GM19023 (cell line): ENCODE data around the gene ELAVL1.
"Not testable (repeated sequence)": the region's sequence is repeated elsewhere in the genome, so short reads cannot be mapped to it uniquely, and the experiment has no call there.

Source experiments
- ATAC-seq: cut with Tn5 transposase; IDR thresholded peaks from one replicate; pipeline ENCODE4 v1.9.1; 2021; ENCODE audit warnings: mild to moderate bottlenecking, moderate library complexity; ENCODE audit not compliant: unreplicated experiment

The ELAVL1 gene

DNA sequence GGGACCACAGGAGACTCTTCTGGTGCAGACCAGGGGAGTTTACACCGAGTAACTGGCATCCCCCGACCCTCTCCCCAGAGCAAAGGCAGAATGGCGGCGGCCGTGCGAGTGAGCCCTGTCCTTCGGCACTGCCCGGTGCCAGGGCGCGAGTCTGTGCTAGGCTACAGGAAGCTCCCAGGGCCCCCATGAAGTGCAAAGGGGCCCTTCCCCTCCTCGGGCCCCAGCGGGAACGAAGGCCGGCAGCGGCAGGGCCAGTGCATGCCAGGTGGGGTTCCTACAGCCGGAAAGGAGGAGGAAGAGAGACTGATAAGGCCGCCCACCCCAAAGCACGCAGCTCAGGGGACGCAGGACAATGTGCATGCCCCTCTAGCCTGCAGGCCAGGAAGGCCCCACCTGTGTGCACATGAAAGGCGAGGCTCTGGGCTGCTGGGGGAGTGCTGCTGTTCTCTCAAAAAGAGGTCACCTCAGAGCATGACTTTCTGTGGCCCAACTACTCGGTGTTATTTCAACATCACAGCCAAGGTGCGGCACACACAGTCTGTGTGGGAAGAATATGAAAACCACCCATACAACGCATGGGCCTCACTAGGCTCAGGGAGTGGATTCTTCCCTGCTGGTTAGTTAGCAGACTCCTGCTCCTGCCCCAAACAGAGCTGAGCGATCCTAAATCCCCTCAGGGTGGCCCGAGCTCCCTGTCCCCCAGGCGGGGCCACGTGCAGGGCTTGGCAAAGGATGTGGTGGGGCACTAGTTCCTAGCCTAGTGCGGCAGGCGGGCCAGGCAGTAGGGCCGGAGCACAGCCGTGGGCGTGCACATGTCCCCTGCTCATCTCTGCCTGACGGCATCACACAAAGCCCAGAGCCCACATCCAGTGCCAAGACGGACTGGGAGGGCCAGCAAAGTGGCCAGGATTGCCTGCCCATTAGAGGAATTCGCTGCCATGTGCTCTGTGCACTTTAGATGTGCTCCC lies 33.6 kb downstream of the ELAVL1 start:
- ATAC-seq, result no peak

DNA sequence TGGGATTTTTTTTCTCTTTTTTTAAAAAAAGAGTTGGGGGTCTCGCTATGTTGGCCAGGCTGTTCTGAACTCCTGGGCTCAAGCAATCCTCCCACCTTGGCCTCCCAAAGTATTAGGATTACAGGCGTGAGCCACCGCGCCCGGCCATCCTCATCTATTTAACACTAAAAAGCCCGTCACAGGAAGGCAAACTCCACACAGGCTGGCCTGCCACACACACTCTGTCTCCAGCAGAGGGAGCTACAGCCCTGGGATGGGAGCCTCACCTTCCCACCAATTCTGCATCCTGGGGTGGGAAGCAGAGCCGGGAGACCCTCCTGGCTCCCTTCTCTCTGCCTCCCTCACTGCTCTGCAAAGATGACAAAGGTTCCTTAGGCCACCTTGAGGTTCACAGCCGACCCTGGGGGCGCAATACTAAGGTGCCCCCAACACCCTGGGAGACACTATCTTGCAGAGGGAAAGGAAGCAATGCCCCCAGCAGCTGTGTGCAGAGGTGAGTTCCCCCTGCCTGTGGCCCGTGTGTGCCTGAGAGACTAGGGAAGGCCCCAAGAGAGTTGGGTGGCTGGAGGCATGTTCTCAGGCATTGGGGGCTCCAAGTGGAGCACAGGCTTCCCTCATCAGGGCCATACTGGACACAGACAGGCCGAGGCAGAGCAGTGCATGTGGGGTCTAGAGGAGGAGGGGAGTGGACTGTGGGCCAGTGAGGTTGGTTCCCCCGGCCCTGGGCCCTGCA lies 34.6 kb downstream of the ELAVL1 start:
- no peak for ATAC-seq

DNA sequence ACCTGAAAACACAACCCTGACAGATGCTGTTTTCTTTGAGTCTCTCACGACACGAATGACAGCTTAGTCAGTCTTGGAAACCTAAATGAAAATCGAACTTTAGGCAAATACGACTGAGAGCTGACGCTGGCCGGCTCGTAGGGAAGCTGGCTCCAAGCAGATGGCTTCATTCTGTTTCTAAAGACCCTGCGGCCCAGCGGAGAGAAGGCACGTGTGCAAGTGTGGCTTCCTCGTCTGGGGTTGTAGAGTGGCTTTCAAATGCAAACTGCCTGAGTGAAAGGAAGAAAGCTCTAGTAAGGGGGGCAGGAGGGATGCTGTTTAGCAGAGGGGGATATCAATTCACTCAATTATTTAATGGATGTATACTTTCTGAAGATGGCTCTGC lies 35.9 kb downstream of the ELAVL1 start:
- no peak for ATAC-seq

DNA sequence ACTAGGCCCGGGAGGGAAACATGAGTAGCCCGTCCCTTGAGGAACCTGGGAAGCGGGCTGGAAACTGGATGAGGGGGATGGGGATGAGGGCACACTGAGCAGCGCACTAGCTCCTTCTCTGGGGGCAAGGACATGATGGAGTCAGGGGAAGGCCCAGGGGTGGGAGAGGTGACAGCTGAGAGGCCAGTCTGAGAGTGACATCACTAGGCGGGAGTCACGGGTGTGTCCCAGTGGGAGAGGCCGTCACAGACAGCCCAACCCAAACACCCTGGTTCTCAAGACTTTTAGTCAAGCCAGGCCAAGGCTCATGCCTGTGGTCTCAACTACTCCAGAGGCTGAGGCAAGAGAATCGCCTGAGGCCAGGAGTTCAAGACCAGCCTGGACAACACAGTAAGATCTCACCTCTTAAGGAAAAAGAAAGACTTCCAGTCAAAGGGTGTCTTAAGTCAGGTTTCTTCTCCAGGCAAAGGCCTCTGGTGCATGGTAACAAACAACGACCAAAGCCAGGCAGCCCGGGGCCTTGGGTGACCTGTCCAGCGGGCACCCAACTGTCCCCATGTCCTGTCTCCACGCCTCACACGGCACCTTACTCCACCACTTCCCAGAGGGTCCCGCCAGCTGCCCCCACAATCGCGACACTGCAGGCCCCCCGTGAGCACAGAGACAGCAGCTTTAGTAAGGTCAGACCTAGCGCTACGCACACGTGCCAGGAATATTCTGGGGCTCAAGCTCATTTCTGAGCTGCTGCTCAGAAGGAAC lies 36.5 kb downstream of the ELAVL1 start:
- no peak for ATAC-seq

DNA sequence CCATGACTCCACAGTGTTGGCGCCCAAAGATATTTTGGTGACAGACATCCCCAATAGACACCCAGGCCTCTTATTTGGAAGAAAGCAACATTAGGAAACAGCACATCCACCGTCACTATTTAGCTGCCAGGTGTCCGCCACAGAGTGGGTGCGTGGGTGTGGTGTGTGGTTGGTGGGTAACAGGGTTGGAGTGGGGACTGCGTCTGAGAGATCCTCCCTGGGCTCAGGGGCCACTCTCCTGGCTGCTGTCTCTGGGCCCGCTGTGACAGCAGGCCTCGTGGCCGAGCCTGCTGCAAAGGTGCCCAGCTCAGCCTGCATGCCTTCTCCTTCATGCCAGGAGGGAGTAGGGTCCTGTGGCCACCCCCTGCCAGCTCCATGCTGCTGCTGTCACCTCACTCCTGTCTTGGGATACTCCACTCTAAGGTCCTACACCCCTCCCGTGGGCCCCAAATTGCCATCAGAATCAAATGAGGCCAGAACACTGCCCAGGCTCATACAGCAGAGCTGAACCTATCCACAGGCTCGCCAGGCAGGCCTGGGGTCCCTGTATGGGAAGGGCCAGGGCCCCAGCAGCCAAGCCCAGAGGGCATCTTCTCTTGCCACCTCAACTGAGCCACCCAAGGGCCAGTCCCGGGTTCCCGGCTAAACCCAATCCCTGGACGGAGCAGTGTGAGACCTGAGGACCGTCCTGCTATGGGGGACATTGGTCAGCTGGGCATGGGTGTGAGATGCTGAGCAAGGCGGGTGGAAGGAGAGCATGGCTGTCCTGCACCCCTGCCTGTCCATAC lies 37.2 kb downstream of the ELAVL1 start:
- ATAC-seq, result no peak

DNA sequence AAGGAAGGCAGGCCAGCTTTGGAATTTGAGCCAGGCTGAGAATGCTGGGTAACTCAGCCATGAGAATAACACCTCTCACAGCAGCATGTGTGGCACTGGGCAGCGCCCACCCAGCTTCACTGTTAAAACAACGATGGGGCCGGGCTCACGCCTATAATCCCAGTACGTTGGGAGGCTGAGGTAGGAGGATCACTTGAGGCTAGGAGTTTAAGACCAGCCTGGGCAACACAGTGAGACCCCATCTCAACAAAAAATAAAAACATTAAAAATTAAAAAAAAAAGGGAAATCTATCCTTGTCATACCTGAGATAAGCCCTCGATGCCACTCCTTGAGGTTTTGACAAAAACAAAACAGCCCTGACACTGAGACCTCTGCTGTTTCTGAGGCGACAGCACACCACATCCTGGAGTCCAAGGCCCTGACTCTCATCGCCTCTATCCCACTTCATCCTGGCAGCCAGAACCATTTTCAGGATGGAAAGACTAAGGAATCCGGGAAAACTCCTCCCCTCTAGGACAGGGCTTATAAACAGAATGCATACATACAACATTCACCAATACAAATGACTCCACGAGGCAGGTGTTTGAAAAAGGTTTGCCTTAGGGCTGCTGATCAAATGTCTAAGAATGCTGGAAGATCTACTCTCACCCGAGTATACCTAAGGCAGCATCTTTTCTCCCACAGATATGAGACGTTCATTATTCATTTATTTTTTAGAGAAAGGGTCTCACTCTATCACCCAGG lies 39.3 kb downstream of the ELAVL1 start:
- no peak for ATAC-seq

DNA sequence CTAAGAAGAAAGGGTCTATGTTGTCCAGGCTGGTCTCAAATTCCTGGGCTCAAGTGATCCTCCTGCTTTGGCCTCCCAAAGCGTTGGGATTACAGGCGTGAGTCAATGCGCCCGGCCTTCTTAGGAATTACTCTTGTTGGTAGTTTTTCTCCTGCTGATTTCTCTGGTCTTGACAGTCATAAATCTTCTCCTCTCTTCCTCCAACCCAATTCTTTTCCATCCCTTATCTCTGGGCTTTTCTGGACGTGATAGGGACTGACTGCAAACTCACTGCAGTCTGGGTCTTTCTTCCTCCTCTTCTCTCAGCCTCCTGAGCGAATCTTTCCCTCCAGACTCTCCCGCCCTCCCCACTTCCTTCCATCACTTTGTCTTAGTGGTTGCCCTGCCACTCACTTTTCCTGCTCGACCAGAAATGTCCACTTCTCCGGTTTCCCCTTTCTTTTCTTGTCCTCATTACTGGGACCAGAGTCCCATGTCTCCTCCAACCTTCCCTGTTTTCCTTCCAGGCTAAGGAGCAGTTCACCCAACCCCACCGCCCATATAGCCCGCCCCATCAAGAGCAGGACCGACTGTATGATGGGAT lies 40.1 kb downstream of the ELAVL1 start:
- ATAC-seq, result no peak

DNA sequence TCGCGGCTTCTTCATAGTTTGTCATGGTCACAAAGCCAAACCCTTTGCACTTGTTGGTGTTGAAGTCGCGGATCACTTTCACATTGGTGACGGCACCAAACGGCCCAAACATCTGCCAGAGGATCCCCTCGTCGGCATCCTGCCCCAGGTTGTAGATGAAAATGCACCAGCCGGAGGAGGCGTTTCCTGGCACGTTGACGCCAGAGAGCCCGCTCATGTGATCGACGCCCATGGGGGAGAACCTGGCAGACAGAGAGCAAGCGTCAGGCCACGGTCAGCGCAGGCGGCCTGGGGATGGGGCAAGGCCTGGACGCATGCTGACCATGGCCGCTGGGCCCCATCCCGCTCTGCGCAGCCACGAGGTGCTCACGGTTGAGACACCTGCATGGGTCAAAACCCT lies 41.9 kb downstream of the ELAVL1 start:
- ATAC-seq, result no peak

DNA sequence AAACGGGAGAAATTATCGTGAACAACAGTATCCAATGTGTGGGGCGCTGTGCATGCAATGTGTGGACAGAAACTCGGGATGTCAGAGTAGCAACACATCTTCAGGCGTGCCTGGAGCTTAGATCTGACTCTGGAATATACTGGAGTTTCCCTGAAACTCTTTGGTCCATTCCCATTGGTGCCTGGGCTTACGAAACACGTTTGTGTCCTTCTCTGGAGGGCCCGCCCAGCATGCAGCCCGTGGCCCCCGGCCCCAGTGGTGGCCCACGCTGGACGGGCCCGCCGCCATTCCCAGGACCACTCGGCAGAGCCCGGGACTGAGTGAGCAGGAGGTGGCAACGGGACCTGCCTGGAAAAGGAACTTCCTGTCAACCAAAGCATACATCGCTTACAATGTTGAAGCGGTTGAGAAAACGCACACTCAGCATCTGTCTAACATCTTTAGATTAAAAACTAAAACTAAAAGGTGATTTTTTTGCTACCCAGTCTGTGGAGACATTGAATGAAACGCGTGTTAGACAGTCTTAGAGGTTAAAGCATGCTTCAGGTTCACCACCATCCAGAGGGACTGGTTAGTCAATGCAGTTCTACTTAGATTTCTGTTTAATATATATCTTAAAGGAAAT lies 42.7 kb downstream of the ELAVL1 start:
- ATAC-seq, result no peak

DNA sequence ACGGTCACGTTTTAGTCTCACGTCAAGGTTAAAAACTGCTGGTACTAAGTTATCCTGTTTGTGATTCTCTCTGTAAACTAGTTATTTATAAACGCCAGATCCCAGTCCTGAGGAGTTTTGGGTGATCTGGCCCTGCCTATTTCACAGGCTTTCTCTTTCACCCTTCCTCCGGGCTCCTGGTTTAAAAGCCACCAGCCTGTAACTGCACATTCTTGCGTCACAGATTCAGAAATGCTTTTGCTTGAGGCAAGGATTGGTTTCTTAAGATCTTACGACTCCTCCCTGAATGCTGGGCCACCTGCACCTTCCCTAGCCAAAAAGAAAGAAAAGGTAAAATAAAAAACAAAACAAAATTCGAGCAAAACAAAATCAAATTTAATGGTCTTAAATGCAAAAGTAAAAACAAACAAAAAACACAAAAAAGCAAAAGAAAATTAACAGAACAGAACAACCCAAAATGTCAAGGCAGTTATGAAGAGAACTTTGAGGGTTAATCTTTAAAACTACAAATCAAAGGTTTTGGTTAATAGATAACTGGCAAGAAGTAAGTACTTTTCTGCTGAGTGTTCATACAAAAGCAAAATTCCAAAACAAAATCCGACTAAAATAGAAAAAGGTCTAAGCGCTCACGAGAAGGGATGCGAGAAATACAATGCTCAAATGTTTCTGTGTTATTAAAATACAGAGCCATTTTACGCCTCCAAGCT lies 43.4 kb downstream of the ELAVL1 start:
- no peak for ATAC-seq

DNA sequence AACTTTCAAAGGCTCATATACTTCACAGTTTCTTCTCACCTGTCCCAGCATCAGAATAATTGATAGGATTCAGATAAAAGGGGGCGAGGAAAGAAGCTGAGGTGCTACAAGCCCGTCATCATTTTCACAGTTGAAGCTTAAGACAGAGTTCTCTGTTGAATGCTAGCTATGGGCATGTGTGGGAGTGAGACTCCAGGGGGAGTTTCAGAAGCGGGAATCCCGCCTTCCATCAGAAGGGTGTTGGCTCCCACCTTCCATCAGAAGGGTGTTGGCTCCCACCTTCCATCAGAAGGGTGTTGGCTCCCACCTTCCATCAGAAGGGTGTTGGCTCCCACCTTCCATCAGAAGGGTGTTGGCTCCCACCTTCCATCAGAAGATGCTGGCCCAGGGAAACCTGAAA lies 44.4 kb downstream of the ELAVL1 start:
- not testable (repeated sequence) for ATAC-seq

DNA sequence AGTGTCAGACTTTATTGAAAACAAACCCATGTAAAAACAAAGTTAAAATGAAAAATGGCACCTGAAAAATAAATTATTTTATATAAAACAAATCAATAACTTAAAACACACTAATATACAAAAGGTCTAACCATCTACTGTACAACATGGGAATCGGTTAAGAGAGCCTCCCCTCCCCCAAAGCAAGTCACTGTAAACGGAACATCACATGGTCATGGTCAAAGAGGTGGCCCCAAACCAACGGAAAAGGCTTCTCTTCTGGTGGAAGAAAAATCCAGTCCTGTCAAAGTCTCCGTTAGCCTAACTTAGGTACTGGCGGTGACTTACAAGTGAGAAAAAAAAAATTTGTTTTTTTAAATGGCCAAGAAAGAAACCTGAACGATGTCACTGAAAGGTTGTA lies 46.2 kb downstream of the ELAVL1 start:
- ATAC-seq, result no peak

DNA sequence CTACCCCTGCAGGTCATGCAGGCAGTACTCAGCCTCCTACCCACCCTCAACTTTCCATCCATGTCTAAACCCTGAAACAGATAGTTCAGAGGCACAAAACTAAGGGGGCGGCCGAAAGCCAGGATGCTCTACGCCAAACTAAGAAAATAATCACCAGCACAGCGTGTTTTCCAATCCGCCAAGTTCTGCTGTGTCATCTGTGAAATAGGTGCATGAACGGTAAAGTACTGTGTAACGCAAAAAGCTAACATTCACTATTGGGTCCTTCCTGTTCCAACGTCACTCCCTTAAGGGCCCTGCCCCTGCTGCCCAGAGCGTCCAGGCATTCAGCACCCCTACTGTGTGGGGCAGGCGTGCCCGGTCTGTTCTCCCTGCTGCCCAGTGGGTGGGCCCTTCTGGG lies 49.7 kb downstream of the ELAVL1 start:
- ATAC-seq, result no peak

DNA sequence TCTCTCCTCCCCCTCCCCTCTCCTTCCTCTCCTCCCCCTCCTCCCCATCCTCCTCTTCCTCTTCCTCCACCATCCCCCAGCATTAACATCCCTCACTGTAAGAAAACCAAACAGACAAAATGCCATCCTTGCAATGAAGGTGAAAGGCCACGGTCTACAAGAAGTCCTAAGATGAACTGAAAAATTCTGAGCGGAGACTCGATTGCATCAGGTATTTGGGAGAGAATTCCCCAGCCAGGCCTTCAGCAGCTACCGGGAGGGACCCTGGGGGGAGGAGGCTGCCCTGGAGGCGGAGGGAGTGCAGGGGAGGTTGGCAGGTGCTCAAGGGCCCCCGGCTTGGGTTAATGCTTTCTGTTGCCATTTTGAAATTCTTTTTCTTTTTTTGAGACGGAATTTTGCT lies 51.9 kb downstream of the ELAVL1 start:
- ATAC-seq, result no peak

DNA sequence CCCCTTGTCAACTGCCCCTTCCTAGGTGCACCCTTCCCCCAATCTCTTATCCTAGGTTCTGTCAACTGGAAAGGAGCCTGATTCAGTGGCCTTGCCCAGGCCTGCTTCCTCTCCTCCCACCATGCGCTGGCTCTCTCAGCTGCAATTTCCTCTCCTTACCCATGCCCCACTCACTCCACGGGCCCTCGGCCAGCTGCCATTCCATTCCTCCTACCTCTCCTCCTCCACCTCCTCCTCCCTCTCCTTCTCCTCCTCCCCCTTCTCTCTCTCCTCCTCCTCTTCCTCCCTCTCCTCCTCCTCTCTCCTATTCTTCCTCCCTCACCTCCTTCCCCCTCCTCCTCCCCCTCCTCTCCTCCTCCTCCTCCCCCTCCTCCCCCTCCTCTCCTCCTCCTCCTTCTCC lies 52.4 kb downstream of the ELAVL1 start:
- ATAC-seq, result no peak

DNA sequence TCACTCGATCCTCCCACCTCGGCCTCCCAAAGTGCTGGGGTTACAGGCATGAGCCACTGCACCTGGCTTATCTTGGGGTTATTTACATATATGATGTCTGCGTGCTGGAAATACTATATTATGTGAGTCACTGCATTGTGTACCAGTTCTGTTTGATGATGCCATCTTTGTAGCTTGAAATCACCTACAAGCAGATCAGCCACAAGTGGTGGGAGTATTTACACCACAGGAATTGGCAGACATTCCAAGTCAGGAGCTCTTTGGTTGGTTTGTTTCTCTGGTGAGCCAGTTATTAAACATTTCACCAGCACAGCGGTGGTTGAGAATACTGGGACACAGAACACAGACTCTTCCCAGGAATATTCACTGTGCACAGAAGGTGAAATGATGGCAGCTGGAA lies 57.5 kb downstream of the ELAVL1 start:
- ATAC-seq, result no peak

DNA sequence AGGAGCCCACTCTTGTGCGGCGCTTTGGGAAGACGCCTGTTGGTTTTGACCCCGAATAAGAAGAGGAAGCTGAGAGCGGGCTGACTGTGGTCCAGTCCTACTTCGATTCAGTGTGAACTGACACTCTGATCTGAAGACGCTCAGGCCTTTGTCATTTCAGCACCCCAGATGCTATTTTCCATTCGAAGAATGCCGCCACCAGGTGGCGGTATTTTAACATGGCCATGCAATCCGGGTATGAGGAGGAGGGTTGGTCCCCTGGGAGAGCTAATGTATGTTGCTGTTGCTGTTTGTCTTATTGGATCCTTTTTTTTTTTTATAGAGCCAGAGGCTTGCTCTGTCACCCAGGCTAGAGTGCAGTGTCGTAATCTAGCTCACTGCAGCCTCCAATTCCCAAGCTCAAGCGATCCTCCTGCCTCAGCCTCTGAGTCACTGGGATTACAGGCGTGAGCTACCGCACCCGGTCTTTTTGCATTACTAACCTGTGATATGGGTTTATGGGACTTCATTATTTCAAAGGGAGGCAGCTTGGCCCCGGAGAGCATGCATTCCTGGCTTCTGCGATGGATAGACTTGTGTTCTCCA lies 61.2 kb downstream of the ELAVL1 start:
- peak; percentile 33 for ATAC-seq
